Measurements from ENCODE around the gene SPTLC1.

Gene SPTLC1

GRCh38 chr9:92100237-92100911 lies 14.8 kb downstream of the SPTLC1 start:
- FAIRE-seq (peak; percentile 59), DNase-seq (ENCODE audit: insufficient read length, low spot score) (peak; percentile 72)

GRCh38 chr9:92098638-92099037 lies 16.6 kb downstream of the SPTLC1 start:
- FAIRE-seq (no peak), DNase-seq (ENCODE audit: insufficient read length, low spot score) (no peak)

- FAIRE-seq (no peak), DNase-seq (ENCODE audit: insufficient read length, low spot score) (no peak)
Observed at GRCh38 chr9:92097997-92098482, 17.2 kb downstream of the SPTLC1 start.

GRCh38 chr9:92095236-92095635 lies 20.0 kb downstream of the SPTLC1 start:
- DNase-seq (ENCODE audit: insufficient read length, low spot score), result no peak
- FAIRE-seq, result no peak

- DNase-seq (ENCODE audit: insufficient read length, low spot score) (no peak), FAIRE-seq (no peak)
Observed at GRCh38 chr9:92094655-92095054, 20.6 kb downstream of the SPTLC1 start.

- no peak for DNase-seq (ENCODE audit: insufficient read length, low spot score)
- no peak for FAIRE-seq
Observed at GRCh38 chr9:92077888-92078287, 37.3 kb downstream of the SPTLC1 start.

- no peak for DNase-seq (ENCODE audit: insufficient read length, low spot score)
- no peak for FAIRE-seq
Observed at GRCh38 chr9:92071634-92072033, 43.6 kb downstream of the SPTLC1 start.

- no peak for FAIRE-seq
- no peak for DNase-seq (ENCODE audit: insufficient read length, low spot score)
Observed at GRCh38 chr9:92066168-92066567, 49.0 kb downstream of the SPTLC1 start.

GRCh38 chr9:92064711-92065110 lies 50.5 kb downstream of the SPTLC1 start:
- no peak for FAIRE-seq
- DNase-seq (ENCODE audit: insufficient read length, low spot score), result no peak

- DNase-seq (ENCODE audit: insufficient read length, low spot score) (no peak), FAIRE-seq (no peak)
Observed at GRCh38 chr9:92061184-92061583, 54.0 kb downstream of the SPTLC1 start.

GRCh38 chr9:92059661-92060060 lies 55.6 kb downstream of the SPTLC1 start:
- DNase-seq (ENCODE audit: insufficient read length, low spot score) (no peak), FAIRE-seq (no peak)

- DNase-seq (ENCODE audit: insufficient read length, low spot score) (no peak), FAIRE-seq (no peak)
Observed at GRCh38 chr9:92058723-92059444, 56.3 kb downstream of the SPTLC1 start.

GRCh38 chr9:92058026-92058425 lies 57.2 kb downstream of the SPTLC1 start:
- DNase-seq (ENCODE audit: insufficient read length, low spot score) (no peak), FAIRE-seq (no peak)

GRCh38 chr9:92057226-92057625 lies 58.0 kb downstream of the SPTLC1 start:
- DNase-seq (ENCODE audit: insufficient read length, low spot score) (no peak), FAIRE-seq (no peak)

GRCh38 chr9:92055624-92056023 lies 59.6 kb downstream of the SPTLC1 start:
- DNase-seq (ENCODE audit: insufficient read length, low spot score) (no peak), FAIRE-seq (no peak)

GRCh38 chr9:92048924-92049625 lies 66.1 kb downstream of the SPTLC1 start:
- no peak for DNase-seq (ENCODE audit: insufficient read length, low spot score)

GRCh38 chr9:92047500-92047899 lies 67.7 kb downstream of the SPTLC1 start:
- no peak for FAIRE-seq

More at GRCh38 chr9:92048924-92049625, 66.1 kb downstream of the SPTLC1 start:
- FAIRE-seq, result no peak

GRCh38 chr9:92046676-92047075 lies 68.5 kb downstream of the SPTLC1 start:
- FAIRE-seq (no peak), DNase-seq (ENCODE audit: insufficient read length, low spot score) (no peak)

More at GRCh38 chr9:92047500-92047899, 67.7 kb downstream of the SPTLC1 start:
- DNase-seq (ENCODE audit: insufficient read length, low spot score), result no peak

- DNase-seq (ENCODE audit: insufficient read length, low spot score), result no peak
- FAIRE-seq, result no peak
Observed at GRCh38 chr9:92044936-92045335, 70.3 kb downstream of the SPTLC1 start.

- FAIRE-seq, result no peak
- no peak for DNase-seq (ENCODE audit: insufficient read length, low spot score)
Observed at GRCh38 chr9:92043002-92043401, 72.2 kb downstream of the SPTLC1 start.

- FAIRE-seq, result no peak
Observed at GRCh38 chr9:92042260-92042659, 73.0 kb downstream of the SPTLC1 start.

More at GRCh38 chr9:92042260-92042659, 73.0 kb downstream of the SPTLC1 start:
- no peak for DNase-seq (ENCODE audit: insufficient read length, low spot score)

All from HTR-8/SVneo (cell line).